GM12864 (cell line): ENCODE data around the gene BRME1.

ENCODE experiments used
- DNase-seq: peaks from one replicate; pipeline ENCODE4 v3.0.0-alpha.2; 2011; ENCODE audit warnings: low read depth
- H3K4me3 ChIP-seq: 2 replicates; pipeline ENCODE4 v1.5.1; 2011; ENCODE audit warnings: mild to moderate bottlenecking, low read depth, low read length, control low read depth
- CTCF ChIP-seq: IDR thresholded peaks from 2 replicates; pipeline ENCODE4 v1.5.1; 2011; ENCODE audit warnings: low read depth, mild to moderate bottlenecking, moderate library complexity, low read length, control low read depth, inconsistent platforms; ENCODE audit errors: missing control alignments

The BRME1 gene

GRCh38 chr19:13887517-13887916, 18.4 kb downstream of the BRME1 start:
- no peak overlapping the region for H3K4me3 ChIP-seq
- TF ChIP-seq CTCF, result no peak
- no peak for DNase-seq

GRCh38 chr19:13887018-13887436, 18.9 kb downstream of the BRME1 start:
- H3K4me3 ChIP-seq, result no peak overlapping the region
- DNase-seq, result no peak
- TF ChIP-seq CTCF, result no peak

GRCh38 chr19:13885826-13886365, 20.0 kb downstream of the BRME1 start:
- no peak for DNase-seq
- TF ChIP-seq CTCF, result no peak
- H3K4me3 ChIP-seq, result no peak overlapping the region

GRCh38 chr19:13884726-13885591, 21.0 kb downstream of the BRME1 start:
- no peak for TF ChIP-seq CTCF
- DNase-seq, result no peak
- H3K4me3 ChIP-seq, result no peak overlapping the region

- TF ChIP-seq CTCF, result no peak
- H3K4me3 ChIP-seq, result no peak overlapping the region
- DNase-seq, result no peak
Observed at GRCh38 chr19:13883516-13884064, 22.3 kb downstream of the BRME1 start.

- no peak for TF ChIP-seq CTCF
- DNase-seq, result no peak
- no peak overlapping the region for H3K4me3 ChIP-seq
Observed at GRCh38 chr19:13882836-13883235, 23.1 kb downstream of the BRME1 start.
